Osteoblast (primary cell): Measurements from ENCODE around the gene CRTC2. TPM values are rescaled to one million over a fixed set of nuclear protein-coding genes. Genes with fewer than 3 reads are reported as not detected.
A peak's percentile ranks its signal among the peaks of the same experiment; 100 is the strongest.

Experiments used
- DNase-seq: peaks from one replicate; pipeline ENCODE4 v3.0.0; 2011; ENCODE audit warnings: low spot score, mixed read lengths; ENCODE audit not compliant: insufficient read length; ENCODE audit errors: missing footprints
- H2AFZ ChIP-seq: 2 replicates; pipeline ENCODE4 v1.6.0; 2011; ENCODE audit warnings: mild to moderate bottlenecking, low read length
- H3K27ac ChIP-seq: 2 replicates; pipeline ENCODE4 v1.5.1; 2011; ENCODE audit warnings: mild to moderate bottlenecking, low read depth, low read length, moderate library complexity
- H3K27me3 ChIP-seq: 2 replicates; pipeline ENCODE4 v1.6.0; 2012; ENCODE audit warnings: mild to moderate bottlenecking, control low read depth, inconsistent platforms, low read length, moderate library complexity; ENCODE audit not compliant: insufficient read depth
- H3K36me3 ChIP-seq: 2 replicates; pipeline ENCODE4 v1.5.1; 2011; ENCODE audit warnings: mild to moderate bottlenecking, low read length, control low read depth, moderate library complexity; ENCODE audit not compliant: insufficient read depth
- H3K4me1 ChIP-seq: 2 replicates; pipeline ENCODE4 v1.5.1; 2011; ENCODE audit warnings: mild to moderate bottlenecking, low read length, control low read depth, moderate library complexity; ENCODE audit not compliant: insufficient read depth
- H3K4me2 ChIP-seq: 2 replicates; pipeline ENCODE4 v1.6.0; 2011; ENCODE audit warnings: mild to moderate bottlenecking, low read length; ENCODE audit not compliant: insufficient read depth
- H3K4me3 ChIP-seq: fragments of 200-600 bp; sonication (generic); 3 replicates; pipeline ENCODE4 v1.5.1; 2012; ENCODE audit warnings: mild to moderate bottlenecking, low read length, inconsistent platforms; ENCODE audit not compliant: insufficient read depth
- H3K79me2 ChIP-seq: 2 replicates; pipeline ENCODE4 v1.6.0; 2012; ENCODE audit warnings: mild to moderate bottlenecking, low read length, control low read depth, inconsistent platforms; ENCODE audit not compliant: insufficient read depth
- H3K9me3 ChIP-seq: 2 replicates; pipeline ENCODE4 v1.5.1; 2011; ENCODE audit warnings: low read depth, low read length, control low read depth
- H4K20me1 ChIP-seq: 2 replicates; pipeline ENCODE4 v1.6.0; 2012; ENCODE audit warnings: mild to moderate bottlenecking, low read length, control low read depth; ENCODE audit not compliant: insufficient read depth
- CTCF ChIP-seq: IDR thresholded peaks from 2 replicates; pipeline ENCODE4 v1.5.1; 2011; ENCODE audit warnings: mild to moderate bottlenecking, low read depth, low read length, moderate library complexity; ENCODE audit errors: extremely low read depth
- small RNA-seq: library from RNA; depleted of rRNA; stranded (forward); fragments of <200 nt; gene quantifications from one replicate; pipeline ENCODE3, GENCODE V24; 2012
- total RNA-seq: library from RNA; depleted of rRNA; stranded (reverse); fragments of >200 nt; gene quantifications from 2 replicates; pipeline ENCODE4 v1.2.3, GENCODE V29; 2012

The CRTC2 gene
- total RNA-seq, 1 donor: 4.7 TPM

- DNase-seq: no peak
Measured at GRCh38 chr1:153903841-153904455, 54.5 kb downstream of the CRTC2 start.

GRCh38 chr1:153899509-153899908 lies 58.9 kb downstream of the CRTC2 start:
- no peak for DNase-seq
- no peak overlapping the region for H3K4me3 ChIP-seq
- no peak overlapping the region for H2AFZ ChIP-seq
- TF ChIP-seq CTCF: no peak
- H3K79me2 ChIP-seq: peaks cover 77% of the 10 kb centered on the region
- H4K20me1 ChIP-seq: peaks cover 34% of the 10 kb centered on the region
- H3K27ac ChIP-seq: no peak overlapping the region
- H3K36me3 ChIP-seq: no peaks in the 10 kb centered on the region
- no peaks in the 10 kb centered on the region for H3K27me3 ChIP-seq
- no peaks in the 10 kb centered on the region for H3K9me3 ChIP-seq
- no peak overlapping the region for H3K4me2 ChIP-seq
- H3K4me1 ChIP-seq: peaks cover 2% of the 10 kb centered on the region

More at GRCh38 chr1:153903841-153904455, 54.5 kb downstream of the CRTC2 start:
- Histone ChIP-seq H2AFZ (no peak overlapping the region), H3K4me3 (no peak overlapping the region), H3K9me3 (no peaks in the 10 kb centered on the region), H3K27me3 (no peaks in the 10 kb centered on the region), H3K27ac (peak overlapping the region; percentile 44), H3K4me2 (peak overlapping the region; percentile 7), H3K79me2 (peaks cover 93% of the 10 kb centered on the region), H4K20me1 (peaks cover 52% of the 10 kb centered on the region), H3K4me1 (peaks cover 15% of the 10 kb centered on the region), H3K36me3 (no peaks in the 10 kb centered on the region)
- TF ChIP-seq CTCF: no peak

Small RNA genes within 50 kb of the gene (small RNA-seq; reads per million reads assigned to genes)
- not detected for gene MIR6737

Other genes with a start within 250 kb of the CRTC2 start
- gene INTS3, start 230.6 kb downstream of the CRTC2 start, total RNA-seq: 42.4 and 42.7 TPM in 2 replicates
- 9.4 and 13.8 TPM in 2 replicates for gene SLC27A3, start 183.2 kb downstream of the CRTC2 start, total RNA-seq
- 9.7 and 11.6 TPM in 2 replicates for gene GATAD2B, start 35.6 kb downstream of the CRTC2 start, total RNA-seq
- gene DENND4B, start 11.9 kb downstream of the CRTC2 start, total RNA-seq: 26.8 and 27.5 TPM in 2 replicates
- 96.3 and 99.0 TPM in 2 replicates for gene SLC39A1, start 4.9 kb upstream of the CRTC2 start, total RNA-seq
- 7.2 and 8.8 TPM in 2 replicates for gene CREB3L4, start 9.3 kb upstream of the CRTC2 start, total RNA-seq
- 146 and 162 TPM in 2 replicates for gene JTB, start 19.1 kb upstream of the CRTC2 start, total RNA-seq
- 72.0 and 78.4 TPM in 2 replicates for gene RAB13, start 27.7 kb upstream of the CRTC2 start, total RNA-seq
- gene RPS27, start 32.1 kb upstream of the CRTC2 start, total RNA-seq: 1,441 and 1,685 TPM in 2 replicates
- under 0.01 TPM in 2 replicates for gene NUP210L, start 196.5 kb upstream of the CRTC2 start, total RNA-seq
- gene TPM3, start 233.5 kb upstream of the CRTC2 start, total RNA-seq: 299 and 306 TPM in 2 replicates
- not detected in 2 replicates for gene CFAP141, start 247.7 kb upstream of the CRTC2 start, total RNA-seq